HG02840 (cell line): ENCODE data around the gene FMNL2.

Experiments used
- ATAC-seq: cut with Tn5 transposase; IDR thresholded peaks from one replicate; pipeline ENCODE4 v1.9.1; 2021; ENCODE audit warnings: mild to moderate bottlenecking, moderate library complexity, moderate number of reproducible peaks; ENCODE audit not compliant: unreplicated experiment, low FRiP score

FMNL2 gene

GRCh38 chr2:152657043-152657442, 322.1 kb downstream of the FMNL2 start:
- peak; percentile 69 for ATAC-seq

- no peak for ATAC-seq
These were observed 323.2 kb downstream of the FMNL2 start for GRCh38 chr2:152658221-152658620.

DNA sequence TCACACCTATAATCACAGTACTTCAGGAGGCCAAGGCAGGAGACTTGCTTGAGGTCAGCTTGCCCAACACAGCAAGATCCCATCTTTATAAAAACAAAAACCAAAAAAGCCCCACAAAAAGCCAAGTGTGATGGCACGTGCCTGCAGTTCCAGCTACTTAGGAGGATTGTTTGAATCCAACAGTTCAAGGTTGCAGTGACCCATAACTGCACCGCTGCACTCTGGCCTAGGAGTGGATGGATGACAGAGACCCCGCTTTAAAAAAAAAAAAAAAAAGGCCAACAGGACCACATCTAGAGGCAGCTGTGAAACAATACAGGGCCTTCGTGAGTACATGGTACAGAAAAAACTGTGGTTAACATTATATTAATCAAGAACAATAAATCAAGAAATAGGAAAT, 326.1 kb downstream of the FMNL2 start:
- ATAC-seq, result no peak

- ATAC-seq, result no peak
These were observed 329.8 kb downstream of the FMNL2 start for GRCh38 chr2:152664725-152665124.

DNA sequence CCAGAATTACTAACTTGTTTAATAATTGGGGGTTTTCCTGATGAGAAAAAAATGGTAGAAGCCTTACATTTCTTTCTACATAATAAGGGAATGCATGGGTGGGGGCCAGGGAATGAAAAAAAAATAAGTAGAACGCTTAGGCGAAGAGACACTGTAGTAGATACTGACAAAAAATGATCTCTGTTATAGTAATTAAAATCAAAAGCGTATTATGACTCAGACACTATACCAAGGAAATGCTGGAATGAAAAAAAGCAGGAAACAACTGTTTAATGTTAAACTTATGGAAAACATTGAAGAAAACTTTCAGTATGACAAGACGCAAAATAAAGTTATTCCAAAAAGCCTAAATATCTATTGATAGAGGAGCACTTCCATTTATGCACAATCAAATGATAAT, 339.4 kb downstream of the FMNL2 start:
- no peak for ATAC-seq

DNA sequence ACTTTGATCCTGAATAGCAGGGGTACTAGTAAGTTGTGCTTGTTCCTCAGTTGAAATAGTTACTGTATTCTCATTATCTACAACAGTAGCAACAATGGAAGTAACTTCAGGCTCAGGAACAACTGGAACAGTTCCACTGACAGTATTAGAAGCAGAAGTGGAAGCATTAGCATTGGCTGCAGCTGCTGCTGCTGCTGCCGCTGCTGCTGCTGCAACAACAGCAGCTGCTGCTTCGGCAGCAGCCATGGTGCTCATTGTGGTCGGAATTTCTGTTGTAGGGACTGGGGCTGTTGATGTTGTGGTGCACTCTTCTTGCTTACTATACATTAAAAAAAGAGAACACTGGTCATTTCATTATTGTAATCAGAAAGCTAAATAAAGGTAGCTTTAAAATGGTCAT, 341.5 kb downstream of the FMNL2 start:
- ATAC-seq, result no peak

- ATAC-seq, result no peak
These were observed 343.8 kb downstream of the FMNL2 start for GRCh38 chr2:152678808-152679207.

- ATAC-seq, result no peak
These were observed 347.7 kb downstream of the FMNL2 start for GRCh38 chr2:152682663-152683062.

DNA sequence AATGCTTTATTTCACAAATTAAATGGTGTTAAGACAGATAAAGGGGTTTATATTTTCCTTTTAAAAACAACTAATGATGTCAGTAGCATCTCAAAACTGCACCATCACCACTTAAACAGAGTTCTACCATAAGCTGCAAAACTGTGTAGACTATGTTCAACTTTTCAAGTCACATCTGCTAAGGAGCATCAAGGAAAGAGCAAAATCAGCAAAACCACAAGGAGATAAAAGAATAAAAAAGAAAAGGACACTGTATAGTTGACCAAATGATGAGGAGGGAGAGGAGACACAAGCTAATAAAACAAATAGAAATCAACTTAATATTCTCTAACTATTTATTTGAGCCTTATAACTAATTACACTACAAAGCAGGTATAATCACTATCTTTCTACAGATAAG, 348.4 kb downstream of the FMNL2 start:
- ATAC-seq, result no peak

DNA sequence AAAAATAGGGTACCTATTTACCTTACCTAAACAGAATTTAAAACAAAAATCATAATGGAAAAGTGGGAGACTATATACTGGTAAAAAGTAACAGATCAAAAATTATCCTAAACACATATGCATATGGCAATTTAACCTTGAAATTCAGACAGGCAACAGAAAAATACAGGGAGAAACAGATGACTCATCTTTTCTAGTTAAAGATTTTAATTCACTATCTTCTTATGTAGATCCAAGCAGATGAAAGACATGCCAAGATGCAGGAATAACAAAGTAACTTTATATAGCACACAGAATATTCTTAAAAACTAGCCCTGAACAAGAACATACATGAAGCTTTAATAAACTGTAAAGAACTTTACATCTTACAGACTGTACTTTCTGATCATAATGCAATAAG, 351.3 kb downstream of the FMNL2 start:
- no peak for ATAC-seq

GRCh38 chr2:152693033-152693432, 358.1 kb downstream of the FMNL2 start:
- peak; percentile 87 for ATAC-seq

DNA sequence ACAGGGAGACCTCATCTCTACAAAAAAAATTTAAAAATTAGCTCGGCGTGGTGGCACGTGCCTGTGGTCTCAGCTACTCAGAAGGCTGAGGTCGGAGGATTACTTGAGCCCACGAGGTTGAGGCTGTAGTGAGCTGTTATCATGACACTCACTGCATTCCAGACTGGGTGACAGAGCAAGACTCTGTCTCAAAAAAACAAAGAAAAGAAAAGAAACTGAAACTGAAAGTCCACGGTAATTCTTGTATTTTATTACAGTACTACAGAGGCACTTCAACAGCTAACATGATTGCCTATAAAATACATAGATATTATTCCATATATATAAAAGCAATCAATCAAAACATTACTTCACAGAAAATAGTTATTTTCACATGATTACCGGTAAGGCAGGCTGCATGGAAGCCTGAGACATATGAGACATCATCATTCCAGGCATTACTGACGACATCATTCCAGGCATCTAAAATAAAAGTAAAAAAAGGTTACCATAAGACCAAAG, 359.2 kb downstream of the FMNL2 start:
- no peak for ATAC-seq

- ATAC-seq, result no peak
These were observed 360.8 kb downstream of the FMNL2 start for GRCh38 chr2:152695763-152696162.

DNA sequence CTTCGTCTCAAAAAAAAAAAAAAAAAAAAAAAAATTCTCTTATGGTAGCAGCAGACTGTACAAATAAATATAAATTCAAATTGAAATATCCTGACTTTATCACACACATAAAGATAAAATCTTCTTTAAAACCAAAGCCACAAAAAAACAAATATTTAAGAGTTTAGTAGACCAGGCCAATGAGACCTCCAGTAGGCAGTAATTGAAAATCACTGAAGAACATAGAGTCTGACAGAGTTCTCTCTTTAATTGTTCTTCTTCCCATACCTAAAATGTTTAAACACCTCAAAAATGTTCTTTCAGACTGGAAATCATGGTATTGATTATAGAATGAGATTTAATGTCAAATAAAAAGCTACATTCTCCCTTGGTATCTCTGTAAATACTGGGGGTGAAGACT, 361.5 kb downstream of the FMNL2 start:
- no peak for ATAC-seq
